Transverse colon (tissue), 4 donors: Measurements from ENCODE around the gene PLAAT5. TPM values are rescaled to one million over a fixed set of nuclear protein-coding genes. Genes with fewer than 3 reads are reported as not detected.

ENCODE experiments used
- DNase-seq: peaks from one replicate; pipeline ENCODE4 v3.0.0-alpha.2; 2019
- H3K27ac ChIP-seq, 4 donors: fragments of 200-600 bp; sonication (generic); 2 replicates each; pipeline ENCODE4 v1.5.1; 2016 to 2018; ENCODE audit warnings: inconsistent platforms in 4 of 4
- H3K27me3 ChIP-seq: fragments of 200-600 bp; sonication (generic); 2 replicates; pipeline ENCODE4 v1.5.1; 2017; ENCODE audit warnings: inconsistent platforms
- H3K36me3 ChIP-seq, 4 donors: fragments of 200-600 bp; sonication (generic); 2 replicates each; pipeline ENCODE4 v1.5.1; 2017 to 2019; ENCODE audit warnings: inconsistent platforms in 4 of 4
- H3K4me1 ChIP-seq, 4 donors: fragments of 200-600 bp; sonication (generic); 2 replicates each; pipeline ENCODE4 v1.5.1; 2017 to 2020; ENCODE audit warnings: inconsistent platforms in 4 of 4
- H3K4me3 ChIP-seq, 4 donors: fragments of 200-600 bp; sonication (generic); 1 replicate in 1 of 4; 2 replicates in 3 of 4; pipeline versions ENCODE4 v1.5.1 to v1.6.1; 2017 to 2019; ENCODE audit warnings: inconsistent platforms in 4 of 4
- H3K9me3 ChIP-seq, 2 donors: fragments of 200-600 bp; sonication (generic); 2 replicates each; pipeline ENCODE4 v1.5.1; 2017 to 2019; ENCODE audit warnings: inconsistent platforms in 2 of 2
- EP300 ChIP-seq: sonication (generic); formaldehyde crosslinking; IDR thresholded peaks from one replicate; pipeline ENCODE4 v1.6.1; 2017; ENCODE audit warnings: antibody characterized with exemption, low read depth
- POLR2A ChIP-seq: fragments of 450-650 bp; IDR thresholded peaks from one replicate; pipeline ENCODE4 v1.6.1; 2016; ENCODE audit warnings: antibody characterized with exemption, mild to moderate bottlenecking, moderate library complexity
- POLR2AphosphoS5 ChIP-seq, 3 donors: sonication (generic); formaldehyde crosslinking; IDR thresholded peaks; one replicate each; pipeline ENCODE4 v1.6.1; 2016; ENCODE audit warnings: antibody characterized with exemption in 3 of 3
- WGBS, 2 donors: methylation state at CpG; one replicate each; pipeline ENCODE4 v1.1.5; 2018; ENCODE audit warnings: low coverage in 1 of 2; 5-methylcytosine and 5-hydroxymethylcytosine counted together
- in situ Hi-C, 4 donors: fragments of 200-750 bp; cut with MboI; loops; one replicate each; pipeline versions ENCODE4 v1.15.0 to v1.15.1; 2017; ENCODE audit warnings: low sequenced_read_pairs in 3 of 4, low pct_ligation_motif_present in 1 of 4, low pct_unique_long_range_greater_than_20kb in 1 of 4
- intact Hi-C: fragments of 100-400 bp; cut with DNase I; formaldehyde crosslinking; loops from one replicate; pipeline ENCODE4 v1.15.1; 2023; ENCODE audit warnings: low total_unique reads
- total RNA-seq, 4 donors: library from RNA; depleted of rRNA; stranded (reverse); fragments of >200 nt; gene quantifications; one replicate each; pipeline ENCODE4 v1.1.0, GENCODE V29; 2016
- TF ChIP-seq, protein P1 (sequence below), 5 experiments: fragments of 200-600 bp in 3 of 5; fragments of 450-650 bp in 2 of 5; sonication (generic) in 3 of 5; IDR thresholded peaks; 1 replicate in 2 of 5; 2 replicates in 3 of 5; pipeline ENCODE4 v1.5.1; 2016 to 2017; ENCODE audit warnings: antibody characterized with exemption in 5 of 5, inconsistent platforms in 3 of 5, mild to moderate bottlenecking in 2 of 5, moderate library complexity in 1 of 5

Gene PLAAT5
- total RNA-seq, 4 donors from 2014 or later = 0.79 to 1.4 TPM; not detected in 2

DNA sequence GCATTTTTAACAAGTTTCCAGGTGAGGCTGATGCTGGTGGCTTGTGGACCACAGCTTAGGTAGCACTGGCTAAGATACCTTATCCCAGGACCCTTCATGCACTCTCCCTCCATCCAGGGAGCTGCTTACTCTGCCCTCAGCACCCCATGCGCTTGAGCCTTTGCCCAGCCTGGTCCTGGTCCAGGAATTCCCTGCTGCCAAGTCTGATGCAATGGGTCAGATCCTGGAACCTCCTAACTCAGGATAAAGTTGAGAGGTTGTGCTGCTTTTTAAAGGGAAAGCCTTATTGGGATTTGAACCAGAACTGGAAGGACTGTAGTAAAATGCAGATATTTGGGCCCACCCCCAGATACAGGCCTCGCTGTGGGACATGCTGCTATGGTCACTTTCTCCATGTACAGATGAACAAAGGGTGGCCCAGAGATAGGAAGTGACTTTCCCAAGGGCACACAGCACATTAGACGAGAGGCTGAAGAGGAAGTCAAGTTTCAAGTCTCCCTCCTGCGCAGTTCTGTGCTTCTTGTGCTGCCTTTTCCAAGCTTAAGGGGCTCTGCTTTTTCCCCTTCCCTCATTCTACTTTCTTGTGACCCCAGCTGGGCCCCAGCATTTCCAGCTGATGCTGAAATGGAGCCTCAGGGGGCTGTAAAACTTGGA lies 14.1 kb upstream of the PLAAT5 start:
- Histone ChIP-seq H3K36me3 (no peaks in the 10 kb centered on the region), H3K9me3 (peaks cover 0 to 1% of the 10 kb centered on the region in 2 donors), H3K4me1 (no peaks in the 10 kb centered on the region), H3K27me3 (no peaks in the 10 kb centered on the region), H3K27ac (no peak overlapping the region), H3K4me3 (no peak overlapping the region)
- intact Hi-C loops (no loop called here), in situ Hi-C loops (no loop called here)
- 73 to 81% methylated on average over 2 to 4 of the region's 4 CpGs for WGBS, 2 donors
- no peak for DNase-seq
- TF ChIP-seq POLR2AphosphoS5 (IDR thresholded peaks at IDR 0.05) (no peak), POLR2A (no peak), EP300 (no peak)
- TF ChIP-seq, protein P1, sequence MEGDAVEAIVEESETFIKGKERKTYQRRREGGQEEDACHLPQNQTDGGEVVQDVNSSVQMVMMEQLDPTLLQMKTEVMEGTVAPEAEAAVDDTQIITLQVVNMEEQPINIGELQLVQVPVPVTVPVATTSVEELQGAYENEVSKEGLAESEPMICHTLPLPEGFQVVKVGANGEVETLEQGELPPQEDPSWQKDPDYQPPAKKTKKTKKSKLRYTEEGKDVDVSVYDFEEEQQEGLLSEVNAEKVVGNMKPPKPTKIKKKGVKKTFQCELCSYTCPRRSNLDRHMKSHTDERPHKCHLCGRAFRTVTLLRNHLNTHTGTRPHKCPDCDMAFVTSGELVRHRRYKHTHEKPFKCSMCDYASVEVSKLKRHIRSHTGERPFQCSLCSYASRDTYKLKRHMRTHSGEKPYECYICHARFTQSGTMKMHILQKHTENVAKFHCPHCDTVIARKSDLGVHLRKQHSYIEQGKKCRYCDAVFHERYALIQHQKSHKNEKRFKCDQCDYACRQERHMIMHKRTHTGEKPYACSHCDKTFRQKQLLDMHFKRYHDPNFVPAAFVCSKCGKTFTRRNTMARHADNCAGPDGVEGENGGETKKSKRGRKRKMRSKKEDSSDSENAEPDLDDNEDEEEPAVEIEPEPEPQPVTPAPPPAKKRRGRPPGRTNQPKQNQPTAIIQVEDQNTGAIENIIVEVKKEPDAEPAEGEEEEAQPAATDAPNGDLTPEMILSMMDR (IDR thresholded peaks at IDR 0.05) = no peak

DNA sequence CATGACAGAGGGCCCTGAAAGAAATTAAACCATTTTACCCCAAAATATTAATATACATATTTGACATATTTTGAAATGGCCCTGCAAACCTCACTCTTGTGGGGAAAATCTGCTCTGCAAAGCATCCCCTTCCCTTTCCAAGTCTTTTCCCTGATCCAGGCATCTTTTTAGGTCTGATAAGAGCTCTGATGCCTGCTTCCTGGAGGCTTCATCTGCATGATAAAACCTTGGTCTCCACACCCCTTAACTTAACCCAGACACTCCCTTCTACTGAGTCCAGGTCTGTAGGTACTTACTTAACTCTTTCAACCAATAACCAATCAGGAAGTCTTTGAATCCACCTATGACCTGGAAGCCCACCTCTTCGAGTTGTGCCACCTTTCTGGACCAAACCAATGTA lies 13.1 kb upstream of the PLAAT5 start:
- DNase-seq = no peak
- Histone ChIP-seq H3K27ac (no peak overlapping the region), H3K9me3 (peaks cover 4 to 10% of the 10 kb centered on the region in 2 donors), H3K4me3 (no peak overlapping the region), H3K4me1 (no peaks in the 10 kb centered on the region), H3K27me3 (no peaks in the 10 kb centered on the region), H3K36me3 (no peaks in the 10 kb centered on the region)
- TF ChIP-seq POLR2A (no peak), POLR2AphosphoS5 (IDR thresholded peaks at IDR 0.05) (no peak), EP300 (no peak)
- TF ChIP-seq, protein P1 (IDR thresholded peaks at IDR 0.05) = no peak
- intact Hi-C loops (no loop called here), in situ Hi-C loops (no loop called here)
- WGBS, 2 donors = 70 to 100% methylated on average over 1 of the region's 1 CpG

DNA sequence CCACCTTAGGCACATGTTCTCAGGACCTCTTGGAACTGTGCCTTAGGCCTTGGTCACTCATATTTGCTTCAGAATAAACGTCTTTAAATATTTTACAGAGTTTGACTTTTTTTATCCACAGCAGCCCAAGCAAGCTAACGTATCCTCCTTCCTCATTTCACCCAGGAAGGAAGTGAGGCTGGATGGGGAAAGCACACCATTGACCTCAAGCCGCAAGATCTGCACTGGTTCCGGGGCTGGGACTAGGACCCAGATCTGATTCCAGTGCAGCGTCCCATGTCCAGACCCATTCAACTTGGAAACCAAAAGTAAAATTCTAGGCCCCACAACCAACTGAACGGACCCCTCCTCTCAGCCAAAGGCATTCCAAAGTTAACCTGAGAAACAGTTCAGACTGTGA lies 12.5 kb upstream of the PLAAT5 start:
- no peak for DNase-seq
- in situ Hi-C loops = no loop called here
- intact Hi-C loops = no loop called here
- WGBS, 2 donors = 49 to 80% methylated on average over 3 to 6 of the region's 6 CpGs
- H3K36me3 ChIP-seq = no peaks in the 10 kb centered on the region
- no peaks in the 10 kb centered on the region for H3K4me1 ChIP-seq
- H3K27me3 ChIP-seq = no peaks in the 10 kb centered on the region
- H3K27ac ChIP-seq = no peak overlapping the region
- peaks cover 4 to 13% of the 10 kb centered on the region in 2 donors for H3K9me3 ChIP-seq
- TF ChIP-seq, protein P1 (IDR thresholded peaks at IDR 0.05) = no peak
- TF ChIP-seq POLR2A = no peak
- no peak for TF ChIP-seq POLR2AphosphoS5 (IDR thresholded peaks at IDR 0.05)
- no peak for TF ChIP-seq EP300
- no peak overlapping the region for H3K4me3 ChIP-seq

DNA sequence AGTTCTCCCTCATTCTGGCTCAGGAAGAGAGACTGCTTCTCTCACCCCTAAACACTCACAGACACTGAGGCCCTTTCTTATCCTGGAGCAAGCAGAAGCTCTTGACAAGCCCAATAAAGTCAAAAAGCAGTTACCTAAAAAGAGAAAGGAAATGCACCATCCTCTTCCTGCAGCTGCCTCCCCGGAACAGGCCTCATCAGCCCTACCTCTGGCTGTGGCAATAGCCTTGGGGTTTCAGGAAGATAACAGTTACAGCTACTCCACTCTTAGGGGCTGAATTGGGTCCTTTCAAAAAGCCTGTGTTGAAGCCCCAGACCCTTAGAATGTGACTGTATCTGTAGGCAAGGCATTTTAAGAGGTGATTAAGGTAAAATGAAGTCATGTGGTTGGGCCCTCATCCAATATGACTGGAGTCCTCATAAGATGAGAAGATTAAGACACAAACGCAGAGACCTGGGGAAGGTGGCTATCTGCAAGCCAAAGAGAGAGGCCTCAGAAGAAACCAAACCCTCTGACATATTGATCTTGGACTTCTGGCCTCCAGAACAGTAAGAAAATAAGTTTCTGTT lies 11.4 kb upstream of the PLAAT5 start:
- H3K4me3 ChIP-seq = no peak overlapping the region
- no peaks in the 10 kb centered on the region for H3K27me3 ChIP-seq
- 70 to 80% methylated on average over 1 to 2 of the region's 2 CpGs for WGBS, 2 donors
- no peak for DNase-seq
- in situ Hi-C loops (no loop called here), intact Hi-C loops (no loop called here)
- peaks cover 4 to 13% of the 10 kb centered on the region in 2 donors for H3K9me3 ChIP-seq
- no peaks in the 10 kb centered on the region for H3K4me1 ChIP-seq
- no peak for TF ChIP-seq POLR2A
- no peak for TF ChIP-seq EP300
- no peak for TF ChIP-seq POLR2AphosphoS5 (IDR thresholded peaks at IDR 0.05)
- TF ChIP-seq, protein P1 (IDR thresholded peaks at IDR 0.05) = no peak
- H3K36me3 ChIP-seq = no peaks in the 10 kb centered on the region
- H3K27ac ChIP-seq = no peak overlapping the region
